K562 (cell line): ENCODE results near the gene TRPC5OS. TPM values are rescaled to one million over a fixed set of nuclear protein-coding genes. Genes with fewer than 3 reads are reported as not detected.

Source experiments
- ATAC-seq: fragments of 200-7000 bp; cut with Tn5 transposase; 3 replicates; pipeline ENCODE4 v1.9.1; 2020; ENCODE audit warnings: moderate library complexity
- BruUV-seq: library from RNA; stranded (reverse); fragments of 400-500 nt; replicated peaks from 2 replicates; lab custom pipeline; 2021; lab: Mats Ljungman, UMichigan
- CTCF ChIA-PET: fragments of 300-600 bp; formaldehyde crosslinking; extraction: SDS; loops from one replicate; lab custom pipeline; 2021; ENCODE audit warnings: low intra/inter-chr PET ratio; lab: Yijun Ruan, JAX
- POLR2A ChIA-PET: fragments of 300-600, 350-650 bp; sonication (Branson Sonifier 250); formaldehyde crosslinking; extraction: SDS; loops from one replicate; lab custom pipeline; 2021; ENCODE audit warnings: antibody characterized with exemption, inconsistent platforms; lab: Yijun Ruan, JAX
- DNase-seq, 4 experiments: peaks; one replicate each; pipeline versions ENCODE4 v3.0.0 to v3.0.0-alpha.2; 2011 to 2018; ENCODE audit warnings: low spot score in 3 of 4, mixed read lengths in 3 of 4; ENCODE audit errors: extremely low read depth in 1 of 4
- FAIRE-seq: peaks from 2 replicates; lab custom pipeline; 2011; peaks lifted over from hg19 to GRCh38; lab: Jason Lieb, UNC
- H2AFZ ChIP-seq: 2 replicates; pipeline ENCODE4 v1.6.0; 2011; ENCODE audit warnings: low read depth, low read length, control low read depth, inconsistent platforms
- H3K27ac ChIP-seq: fragments of 200-600 bp; 3 replicates; pipeline ENCODE4 v1.8.0; 2011; ENCODE audit warnings: low read depth, mild to moderate bottlenecking, control low read depth, inconsistent platforms, low read length, moderate library complexity, mixed read lengths; ENCODE audit errors: extremely low read depth
- H3K27me3 ChIP-seq, 2 experiments: fragments of 300-600 bp in 1 of 2; 2 replicates in 1 of 2; 3 replicates in 1 of 2; pipeline versions ENCODE4 v1.6.0 to v1.8.0; 2011; ENCODE audit warnings: inconsistent platforms in 2 of 2, low read length in 2 of 2, mild to moderate bottlenecking in 1 of 2, mixed read lengths in 1 of 2, moderate library complexity in 1 of 2; ENCODE audit not compliant: control insufficient read depth in 2 of 2, insufficient read depth in 2 of 2
- H3K36me3 ChIP-seq: fragments of 300-600 bp; 3 replicates; pipeline ENCODE4 v1.8.0; 2011; ENCODE audit warnings: mild to moderate bottlenecking, low read length, inconsistent platforms; ENCODE audit not compliant: control insufficient read depth, insufficient read depth
- H3K4me1 ChIP-seq, 2 experiments: fragments of 200-600 bp in 1 of 2; replicated peaks in 1 of 2; 2 replicates in 1 of 2; 3 replicates in 1 of 2; pipeline versions ENCODE4 v1.5.1 to v1.8.0; 2011; ENCODE audit warnings: inconsistent platforms in 2 of 2, low read length in 2 of 2, mild to moderate bottlenecking in 1 of 2, mixed read lengths in 1 of 2, moderate library complexity in 1 of 2; ENCODE audit not compliant: control insufficient read depth in 2 of 2, insufficient read depth in 2 of 2
- H3K4me2 ChIP-seq: 2 replicates; pipeline ENCODE4 v1.6.1; 2011; ENCODE audit warnings: low read length, control low read depth, inconsistent platforms, mixed read lengths; ENCODE audit not compliant: insufficient read depth
- H3K4me3 ChIP-seq: fragments of 200-600 bp; sonication (generic), shearing (Covaris generic); 2 replicates; pipeline ENCODE4 v1.5.1; 2016; ENCODE audit warnings: control low read depth, inconsistent platforms
- H3K79me2 ChIP-seq: fragments of 200-600 bp; 3 replicates; pipeline ENCODE4 v1.8.0; 2011; ENCODE audit warnings: low read length, inconsistent platforms; ENCODE audit not compliant: control insufficient read depth, insufficient read depth
- H3K9ac ChIP-seq, 2 experiments: 2 replicates each; pipeline versions ENCODE4 v1.6.0 to v1.6.1; 2011; ENCODE audit warnings: low read depth in 2 of 2, low read length in 2 of 2, control low read depth in 1 of 2, inconsistent platforms in 1 of 2, mild to moderate bottlenecking in 1 of 2, mixed read lengths in 1 of 2; ENCODE audit not compliant: insufficient read depth in 1 of 2
- H3K9me1 ChIP-seq: one replicate; pipeline ENCODE4 v1.6.0; 2011; ENCODE audit warnings: inconsistent platforms, mild to moderate bottlenecking, low read length, moderate library complexity; ENCODE audit not compliant: control insufficient read depth, insufficient read depth
- H3K9me3 ChIP-seq: replicated peaks from 2 replicates; pipeline ENCODE4 v1.5.1; 2011; ENCODE audit warnings: low read depth, low read length, inconsistent platforms; ENCODE audit not compliant: control insufficient read depth, insufficient read depth
- H4K20me1 ChIP-seq: replicated peaks from 2 replicates; pipeline ENCODE4 v1.6.1; 2011; ENCODE audit warnings: low read length, inconsistent platforms, mixed read lengths; ENCODE audit not compliant: control insufficient read depth, insufficient read depth
- CHD4 ChIP-seq: fragments of 200-600 bp; sonication (generic); IDR thresholded peaks from 3 replicates; pipeline ENCODE4 v1.6.1; 2012; ENCODE audit warnings: low read depth, mild to moderate bottlenecking, mixed read lengths, low read length, inconsistent platforms; ENCODE audit not compliant: insufficient read depth, insufficient replicate concordance, poor library complexity, severe bottlenecking
- FIP1L1 ChIP-seq: fragments of 200-400 bp; formaldehyde crosslinking; IDR thresholded peaks from 2 replicates; pipeline ENCODE4 v1.6.1; 2018; ENCODE audit warnings: mild to moderate bottlenecking, low read depth, low read length; ENCODE audit not compliant: poor library complexity, severe bottlenecking
- FOXJ2 ChIP-seq: fragments of 200-800 bp; sonication (Bioruptor generic); IDR thresholded peaks from 2 replicates; pipeline ENCODE4 v1.6.1; 2016; ENCODE audit warnings: missing genetic modification characterization, missing compliant biosample characterization
- HDAC1 ChIP-seq, 2 experiments: fragments of 450-650 bp; IDR thresholded peaks; 2 replicates each; pipeline ENCODE4 v1.6.1; 2016 to 2017; ENCODE audit warnings: inconsistent platforms in 1 of 2, mild to moderate bottlenecking in 1 of 2, moderate library complexity in 1 of 2
- MAFG ChIP-seq: fragments of 450-650 bp; conservative IDR thresholded peaks from 2 replicates; pipeline ENCODE4 v1.6.1; 2016; ENCODE audit warnings: missing genetic modification characterization, missing compliant biosample characterization
- NELFE ChIP-seq: IDR thresholded peaks from 2 replicates; pipeline ENCODE4 v1.6.1; 2011; ENCODE audit warnings: mild to moderate bottlenecking; ENCODE audit not compliant: insufficient read depth, insufficient read length
- NR2C2 ChIP-seq, 2 experiments: fragments of 200-800 bp in 1 of 2; sonication (Bioruptor generic) in 1 of 2; sonication (generic) in 1 of 2; formaldehyde crosslinking in 1 of 2; IDR thresholded peaks; 2 replicates each; pipeline versions ENCODE4 v1.6.1 to v1.8.0; 2016 to 2022; ENCODE audit warnings: mild to moderate bottlenecking in 1 of 2, missing compliant biosample characterization in 1 of 2, missing genetic modification characterization in 1 of 2, missing genetic modification reagents in 1 of 2
- RBM34 ChIP-seq: fragments of 200-400 bp; formaldehyde crosslinking; IDR thresholded peaks from 2 replicates; pipeline ENCODE4 v1.6.1; 2018; ENCODE audit warnings: low read length, borderline replicate concordance; ENCODE audit not compliant: insufficient read depth
- RFX1 ChIP-seq: fragments of 450-650 bp; IDR thresholded peaks from 2 replicates; pipeline ENCODE4 v1.6.1; 2016; ENCODE audit warnings: mild to moderate bottlenecking, moderate library complexity
- RHOXF2B ChIP-seq: fragments of 250-450 bp; sonication (Bioruptor Pico); conservative IDR thresholded peaks from 2 replicates; pipeline ENCODE4 v1.5.1; 2021
- SPI1 ChIP-seq: IDR thresholded peaks from 2 replicates; pipeline ENCODE4 v1.6.1; 2011; ENCODE audit warnings: low read depth, low read length, control low read depth, borderline replicate concordance
- ZNF143 ChIP-seq: sonication (generic); formaldehyde crosslinking; IDR thresholded peaks from 2 replicates; pipeline ENCODE4 v1.9.0; 2022; ENCODE audit warnings: mild to moderate bottlenecking, missing genetic modification reagents
- ZNF778 ChIP-seq: fragments of 450-650 bp; formaldehyde crosslinking; IDR thresholded peaks from 2 replicates; pipeline ENCODE4 v1.4.0; 2020; ENCODE audit warnings: mild to moderate bottlenecking, moderate library complexity
- WGBS: fragments of 100-300 bp; shearing (Covaris generic); methylation state at CpG from one replicate; pipeline ENCODE4 v1.1.6; 2016; ENCODE audit warnings: low coverage, mixed read lengths; ENCODE audit not compliant: insufficient coverage; ENCODE audit errors: missing lambda C conversion rate; 5-methylcytosine and 5-hydroxymethylcytosine counted together
- in situ Hi-C: fragments of 300-500 bp; cut with MboI; formaldehyde crosslinking; loops from 4 replicates; pipeline ENCODE4 v1.15.0; 2018; ENCODE audit warnings: inconsistent platforms, mixed read lengths
- intact Hi-C: fragments of 100-400 bp; cut with micrococcal nuclease; formaldehyde crosslinking; loops from 2 replicates; pipeline ENCODE4 v1.14.2; 2022
- polyA plus RNA-seq, 8 experiments: library from polyadenylated mRNA; depleted of rRNA in 4 of 8; stranded (reverse) in 5 of 8; unstranded in 3 of 8; fragments of >200 nt; fragmentation: Nextera tagmentation in 2 of 8; fragmentation: Illumina TruSeq in 1 of 8; extraction: Ambion mirVana in 2 of 8; extraction: Trizol in 1 of 8; gene quantifications; 2 replicates each; pipeline versions ENCODE4 v1.2.1 to v1.2.3, GENCODE V29; 2011 to 2014; ENCODE audit warnings: inconsistent platforms in 1 of 8, missing spikeins in 1 of 8
- total RNA-seq, 7 experiments: library from RNA; depleted of rRNA in 6 of 7; stranded (reverse); fragments of >200 nt in 6 of 7; fragmentation: Illumina TruSeq in 2 of 7; extraction: Trizol in 2 of 7; gene quantifications; 2 replicates each; pipeline versions ENCODE4 v1.2.1 to v1.2.3, GENCODE V29; 2011 to 2021; ENCODE audit warnings: low replicate concordance in 1 of 7
- TF ChIP-seq, protein P1 (sequence below): IDR thresholded peaks from 2 replicates; pipeline ENCODE4 v1.6.1; 2011; ENCODE audit not compliant: insufficient read length; ENCODE audit errors: extremely low read depth
- TF ChIP-seq, protein P2 (sequence below): sonication (generic); formaldehyde crosslinking; IDR thresholded peaks from 2 replicates; pipeline ENCODE4 v1.8.0; 2022; ENCODE audit warnings: mild to moderate bottlenecking, missing genetic modification reagents, borderline replicate concordance
- TF ChIP-seq, protein P3 (sequence below): IDR thresholded peaks from 2 replicates; pipeline ENCODE4 v1.6.1; 2014; ENCODE audit warnings: antibody characterized with exemption

Gene TRPC5OS
- total and polyA plus RNA-seq, 9 of the 15 experiments (the other 6 are each of a cell fraction or from before 2014, with no cell fraction given), result not detected

DNA sequence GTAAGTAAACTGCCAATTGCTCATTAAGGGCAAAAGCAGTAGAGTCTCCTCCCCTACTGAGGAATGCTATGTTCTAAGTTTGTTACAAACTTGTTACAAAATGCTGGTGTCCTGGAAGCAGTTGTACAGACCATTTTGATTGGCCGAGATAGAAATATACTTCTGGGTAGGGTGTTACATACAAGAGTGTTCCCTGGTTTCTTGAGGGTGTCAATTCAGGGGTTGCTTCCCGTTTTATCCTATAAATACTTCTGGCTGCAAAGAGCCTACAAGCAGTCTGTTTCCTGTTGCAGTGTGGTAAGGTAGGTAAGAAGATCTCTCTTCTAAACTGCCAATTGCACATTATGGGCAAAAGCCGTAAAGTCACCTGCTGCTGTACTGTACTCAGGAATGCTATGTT is 5.7 kb downstream of the TRPC5OS start (continued):
- TF ChIP-seq NR2C2 (CRISPR knock-in tag; IDR thresholded peaks at IDR 0.05) (no peak), NR2C2 (tag; IDR thresholded peaks at IDR 0.05) (no peak), ZNF778 (no peak), HDAC1 (IDR thresholded peaks at IDR 0.05) (no peak), FIP1L1 (no peak)

DNA sequence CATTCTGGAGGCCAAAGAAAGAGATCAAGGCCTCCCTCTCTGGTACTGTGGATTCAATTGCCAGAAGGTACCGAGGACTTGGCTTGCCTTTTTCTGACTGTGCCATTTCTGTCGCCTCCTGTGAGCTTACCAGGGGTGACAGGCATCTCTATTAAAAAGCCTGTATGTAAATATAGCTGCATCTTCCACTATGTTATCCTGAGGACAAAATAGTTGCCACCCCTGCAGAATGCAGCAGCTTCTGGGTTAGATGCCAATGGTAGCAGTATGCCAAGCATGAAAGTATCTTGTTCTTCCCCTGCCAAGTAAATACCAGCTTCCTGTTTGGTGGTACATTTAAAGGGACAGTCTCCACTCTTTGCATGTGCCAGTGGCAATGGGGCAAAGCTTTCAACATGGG is 10.7 kb downstream of the TRPC5OS start:
- no peak for DNase-seq
- no peak overlapping the region for H2AFZ ChIP-seq
- H3K4me2 ChIP-seq, result no peak overlapping the region
- H3K27me3 ChIP-seq, result no peaks in the 10 kb centered on the region
- BruUV-seq, result no TSS peak
- FAIRE-seq, result no peak
- ChIA-PET CTCF (no interaction called here), POLR2A (interaction anchor here (0.5 kb wide), 1 partner anchor 947 kb away, joined by 3 read pairs; no protein-coding TSS in a partner anchor)
- H3K9me1 ChIP-seq, result no peaks in the 10 kb centered on the region
- H4K20me1 ChIP-seq, result no peaks in the 10 kb centered on the region
- H3K4me3 ChIP-seq, result no peak overlapping the region
- in situ Hi-C loops, result loop anchor here (25.0 kb wide), 1 partner anchor 751 kb away; no protein-coding TSS in a partner anchor
- 0% methylated on average over 1 of the region's 2 CpGs for WGBS
- no peak overlapping the region for H3K27ac ChIP-seq
- no peak for ATAC-seq
- intact Hi-C loops, result no loop called here
- H3K36me3 ChIP-seq, result no peaks in the 10 kb centered on the region
- H3K79me2 ChIP-seq, result no peaks in the 10 kb centered on the region
- H3K9me3 ChIP-seq, result 0 out of 2 replicates have a peak, but pooled peaks cover 3% of the 10 kb centered on the region
- H3K4me1 ChIP-seq, result no peaks in the 10 kb centered on the region
- H3K9ac ChIP-seq, result no peak overlapping the region
- TF ChIP-seq CHD4, result no peak
- TF ChIP-seq RBM34, result no peak
- no peak for TF ChIP-seq RFX1
- no peak for TF ChIP-seq RHOXF2B (CRISPR knock-in tag)
- no peak for TF ChIP-seq FOXJ2
- TF ChIP-seq, protein P1, sequence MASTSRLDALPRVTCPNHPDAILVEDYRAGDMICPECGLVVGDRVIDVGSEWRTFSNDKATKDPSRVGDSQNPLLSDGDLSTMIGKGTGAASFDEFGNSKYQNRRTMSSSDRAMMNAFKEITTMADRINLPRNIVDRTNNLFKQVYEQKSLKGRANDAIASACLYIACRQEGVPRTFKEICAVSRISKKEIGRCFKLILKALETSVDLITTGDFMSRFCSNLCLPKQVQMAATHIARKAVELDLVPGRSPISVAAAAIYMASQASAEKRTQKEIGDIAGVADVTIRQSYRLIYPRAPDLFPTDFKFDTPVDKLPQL, result no peak
- TF ChIP-seq, protein P2, sequence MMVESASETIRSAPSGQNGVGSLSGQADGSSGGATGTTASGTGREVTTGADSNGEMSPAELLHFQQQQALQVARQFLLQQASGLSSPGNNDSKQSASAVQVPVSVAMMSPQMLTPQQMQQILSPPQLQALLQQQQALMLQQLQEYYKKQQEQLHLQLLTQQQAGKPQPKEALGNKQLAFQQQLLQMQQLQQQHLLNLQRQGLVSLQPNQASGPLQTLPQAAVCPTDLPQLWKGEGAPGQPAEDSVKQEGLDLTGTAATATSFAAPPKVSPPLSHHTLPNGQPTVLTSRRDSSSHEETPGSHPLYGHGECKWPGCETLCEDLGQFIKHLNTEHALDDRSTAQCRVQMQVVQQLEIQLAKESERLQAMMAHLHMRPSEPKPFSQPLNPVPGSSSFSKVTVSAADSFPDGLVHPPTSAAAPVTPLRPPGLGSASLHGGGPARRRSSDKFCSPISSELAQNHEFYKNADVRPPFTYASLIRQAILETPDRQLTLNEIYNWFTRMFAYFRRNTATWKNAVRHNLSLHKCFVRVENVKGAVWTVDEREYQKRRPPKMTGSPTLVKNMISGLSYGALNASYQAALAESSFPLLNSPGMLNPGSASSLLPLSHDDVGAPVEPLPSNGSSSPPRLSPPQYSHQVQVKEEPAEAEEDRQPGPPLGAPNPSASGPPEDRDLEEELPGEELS (CRISPR knock-in tag), result no peak
- TF ChIP-seq ZNF143, result no peak
- TF ChIP-seq NELFE, result no peak
- no peak for TF ChIP-seq MAFG (tag)
- TF ChIP-seq, protein P3, sequence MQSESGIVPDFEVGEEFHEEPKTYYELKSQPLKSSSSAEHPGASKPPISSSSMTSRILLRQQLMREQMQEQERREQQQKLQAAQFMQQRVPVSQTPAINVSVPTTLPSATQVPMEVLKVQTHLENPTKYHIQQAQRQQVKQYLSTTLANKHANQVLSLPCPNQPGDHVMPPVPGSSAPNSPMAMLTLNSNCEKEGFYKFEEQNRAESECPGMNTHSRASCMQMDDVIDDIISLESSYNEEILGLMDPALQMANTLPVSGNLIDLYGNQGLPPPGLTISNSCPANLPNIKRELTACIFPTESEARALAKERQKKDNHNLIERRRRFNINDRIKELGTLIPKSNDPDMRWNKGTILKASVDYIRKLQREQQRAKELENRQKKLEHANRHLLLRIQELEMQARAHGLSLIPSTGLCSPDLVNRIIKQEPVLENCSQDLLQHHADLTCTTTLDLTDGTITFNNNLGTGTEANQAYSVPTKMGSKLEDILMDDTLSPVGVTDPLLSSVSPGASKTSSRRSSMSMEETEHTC, result no peak
- TF ChIP-seq SPI1, result no peak
